Esophagus squamous epithelium (tissue), 4 donors: ENCODE results near the gene NRAS.

ENCODE experiments used
- POLR2A ChIP-seq, 4 donors: fragments of 450-650 bp; IDR thresholded peaks; one replicate each; pipeline ENCODE4 v1.6.1; 2017; ENCODE audit warnings: antibody characterized with exemption in 4 of 4, mild to moderate bottlenecking in 4 of 4, moderate library complexity in 3 of 4
- TF ChIP-seq, protein P1 (sequence below), 6 experiments: fragments of 450-650 bp in 4 of 6; fragments of 200-600 bp in 2 of 6; sonication (generic) in 2 of 6; IDR thresholded peaks; one replicate each; pipeline ENCODE4 v1.5.1; 2016 to 2019; ENCODE audit warnings: antibody characterized with exemption in 6 of 6, mild to moderate bottlenecking in 4 of 6, moderate library complexity in 4 of 6

DNA sequence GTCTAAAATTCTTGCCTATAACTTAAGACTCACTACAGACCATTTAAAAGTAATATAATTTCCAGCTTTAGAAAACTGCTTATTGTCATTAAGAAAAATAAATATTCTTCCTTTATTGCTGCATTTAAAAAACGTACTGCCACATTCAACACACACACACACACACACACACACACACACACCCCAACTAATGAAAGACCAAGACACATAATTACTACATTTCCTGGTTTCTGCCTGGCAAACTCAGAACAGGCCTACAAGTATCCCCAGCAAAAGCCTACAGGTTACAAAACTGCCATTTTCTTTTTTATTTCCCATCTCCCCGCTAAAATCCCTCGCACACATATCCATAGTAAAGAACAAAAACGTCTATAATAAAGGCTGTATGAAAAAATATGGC, 48.2 kb downstream of the NRAS start:
- TF ChIP-seq, protein P1, sequence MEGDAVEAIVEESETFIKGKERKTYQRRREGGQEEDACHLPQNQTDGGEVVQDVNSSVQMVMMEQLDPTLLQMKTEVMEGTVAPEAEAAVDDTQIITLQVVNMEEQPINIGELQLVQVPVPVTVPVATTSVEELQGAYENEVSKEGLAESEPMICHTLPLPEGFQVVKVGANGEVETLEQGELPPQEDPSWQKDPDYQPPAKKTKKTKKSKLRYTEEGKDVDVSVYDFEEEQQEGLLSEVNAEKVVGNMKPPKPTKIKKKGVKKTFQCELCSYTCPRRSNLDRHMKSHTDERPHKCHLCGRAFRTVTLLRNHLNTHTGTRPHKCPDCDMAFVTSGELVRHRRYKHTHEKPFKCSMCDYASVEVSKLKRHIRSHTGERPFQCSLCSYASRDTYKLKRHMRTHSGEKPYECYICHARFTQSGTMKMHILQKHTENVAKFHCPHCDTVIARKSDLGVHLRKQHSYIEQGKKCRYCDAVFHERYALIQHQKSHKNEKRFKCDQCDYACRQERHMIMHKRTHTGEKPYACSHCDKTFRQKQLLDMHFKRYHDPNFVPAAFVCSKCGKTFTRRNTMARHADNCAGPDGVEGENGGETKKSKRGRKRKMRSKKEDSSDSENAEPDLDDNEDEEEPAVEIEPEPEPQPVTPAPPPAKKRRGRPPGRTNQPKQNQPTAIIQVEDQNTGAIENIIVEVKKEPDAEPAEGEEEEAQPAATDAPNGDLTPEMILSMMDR (IDR thresholded peaks at IDR 0.05) = no peak
- TF ChIP-seq POLR2A (IDR thresholded peaks at IDR 0.05) = no peak
